ENCODE data around the gene RNF157.

Gene RNF157

DNA sequence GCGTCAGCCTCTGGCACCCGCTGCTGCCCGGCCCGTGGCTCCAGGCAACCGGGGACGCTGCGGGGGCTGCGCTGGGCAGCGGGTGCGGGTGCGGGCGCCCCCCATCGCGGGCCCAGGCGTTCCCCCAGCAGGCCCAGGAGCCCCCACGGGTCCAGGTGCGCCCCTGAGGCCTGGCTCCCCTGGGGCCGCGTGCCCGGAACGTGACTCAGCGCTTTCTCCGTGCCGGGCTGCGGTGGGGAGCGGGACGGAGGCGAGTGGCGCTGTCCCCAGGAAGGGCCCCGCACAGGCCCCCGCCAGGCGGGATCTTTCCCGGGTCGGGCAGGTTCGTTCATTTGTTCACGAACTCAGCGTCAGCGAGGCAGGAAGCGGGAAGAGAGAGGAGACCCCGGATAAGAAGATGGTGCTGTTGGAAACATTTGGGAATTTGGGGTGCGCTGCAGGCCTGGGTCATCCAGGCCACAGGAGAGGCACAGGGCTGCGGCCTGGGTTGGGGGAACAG lies 118.3 kb downstream of the RNF157 start:
- peak; percentile 35 for DNase-seq

GRCh38 chr17:76120658-76121008 lies 119.7 kb downstream of the RNF157 start:
- no peak for DNase-seq

GRCh38 chr17:76119409-76120371 lies 120.6 kb downstream of the RNF157 start:
- DNase-seq = no peak

GRCh38 chr17:76115138-76115754 lies 125.0 kb downstream of the RNF157 start:
- no peak for DNase-seq

DNA sequence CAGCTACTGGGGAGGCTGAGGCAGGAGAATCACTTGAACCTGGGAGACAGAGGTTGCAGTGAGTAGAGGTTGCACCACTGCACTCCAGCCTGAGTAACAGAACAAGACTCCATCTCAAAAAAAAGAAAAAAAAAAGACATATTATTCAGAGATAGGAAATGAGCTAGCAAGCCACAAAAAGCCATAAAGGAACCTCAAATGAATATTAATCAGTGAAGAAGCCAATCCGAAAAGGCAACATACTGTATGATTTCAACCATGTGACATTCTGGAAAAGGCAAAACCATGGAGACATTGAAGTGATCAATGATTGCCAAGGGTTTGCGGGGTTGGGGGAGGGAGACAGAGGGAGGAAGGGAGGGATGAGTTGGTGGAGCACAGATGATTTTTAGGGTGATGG lies 128.3 kb downstream of the RNF157 start:
- DNase-seq = no peak

DNA sequence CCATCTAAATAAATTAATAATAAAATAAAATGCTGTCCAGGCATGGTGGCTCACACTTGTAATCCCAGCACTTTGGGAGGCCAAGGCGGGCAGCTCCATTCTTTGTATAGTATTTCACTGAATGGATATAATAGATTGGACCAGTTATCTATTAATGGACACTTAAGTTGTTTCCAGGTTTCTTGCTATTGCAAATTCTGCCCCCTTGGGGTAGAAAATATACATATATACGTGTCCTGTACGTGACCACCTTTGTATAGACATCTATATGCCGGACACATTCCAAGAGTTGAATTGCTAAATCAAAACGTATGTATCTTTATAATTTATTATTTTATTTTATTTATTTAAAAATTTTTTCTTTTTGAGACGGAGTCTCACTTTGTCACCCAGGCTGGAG lies 132.8 kb downstream of the RNF157 start:
- DNase-seq = no peak

DNA sequence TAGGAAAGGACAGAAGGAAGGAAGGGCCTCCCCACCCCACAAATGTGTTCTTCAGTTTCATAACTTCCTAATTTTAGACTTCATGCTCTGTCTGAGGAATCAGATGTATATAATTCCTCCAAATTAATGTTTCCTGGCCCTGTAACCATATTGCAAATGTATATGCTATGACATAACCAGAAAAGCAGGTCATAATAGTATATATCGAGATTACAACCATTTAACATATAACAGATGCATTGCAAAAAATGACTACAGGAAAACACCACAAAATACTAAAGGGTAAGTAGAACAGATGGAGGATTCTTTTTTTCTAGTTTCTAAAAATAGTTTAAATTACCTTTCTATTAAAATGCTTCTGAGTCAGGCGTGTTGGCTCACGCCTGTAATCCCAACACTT lies 133.6 kb downstream of the RNF157 start:
- DNase-seq = no peak

DNA sequence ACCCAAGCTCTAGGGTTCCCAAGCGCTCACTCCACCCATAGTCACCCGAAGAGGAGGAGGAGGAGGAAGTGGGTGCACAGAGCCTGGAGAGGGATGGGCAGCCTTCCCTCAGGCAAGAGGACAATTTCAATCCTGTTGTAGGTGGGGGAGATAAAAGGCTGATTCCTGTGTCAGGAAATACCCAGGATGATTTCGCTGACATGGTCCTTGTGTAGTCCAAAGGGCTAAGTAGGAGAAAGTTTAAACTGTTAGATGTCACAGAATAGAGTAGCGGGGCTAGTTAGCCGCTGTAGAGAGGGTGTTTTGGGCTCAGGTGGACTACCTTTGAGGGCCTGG lies 135.4 kb downstream of the RNF157 start:
- no peak for DNase-seq

DNA sequence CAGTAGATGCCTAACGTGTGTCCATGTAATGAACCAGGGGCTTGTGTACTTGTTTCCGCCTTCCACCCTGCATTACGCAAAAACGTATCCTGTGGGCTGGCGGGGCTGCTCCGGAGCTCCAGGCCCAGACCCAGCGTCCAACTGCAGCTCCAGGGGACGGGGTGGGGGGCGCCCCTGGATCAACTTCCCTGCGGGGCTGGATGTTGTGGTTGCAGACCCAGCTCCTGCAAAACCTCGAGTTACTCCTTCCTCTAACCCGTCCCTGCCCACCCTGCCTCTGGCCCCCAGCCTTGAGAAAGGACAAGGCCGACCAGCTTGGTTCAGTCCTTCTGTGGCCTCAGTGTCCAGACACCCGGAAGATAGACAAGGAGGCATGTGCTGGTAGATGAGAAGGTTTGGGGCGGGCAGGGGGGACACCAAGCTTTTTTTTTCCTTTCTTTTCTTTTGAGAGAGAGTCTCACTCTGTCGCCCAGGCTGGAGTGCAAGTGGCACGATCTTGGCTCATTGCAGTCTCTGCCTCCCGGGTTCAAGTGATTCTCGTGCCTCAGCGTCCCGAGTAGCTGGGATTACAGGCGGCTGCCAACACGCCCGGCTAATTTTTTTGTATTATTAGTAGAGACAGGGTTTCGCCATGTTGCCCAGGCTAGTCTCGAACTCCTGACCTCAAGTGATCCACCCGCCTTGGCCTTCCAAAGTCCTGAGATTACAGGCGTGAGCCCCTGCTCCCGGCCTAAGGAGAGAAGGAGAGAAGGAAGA lies 136.0 kb downstream of the RNF157 start:
- DNase-seq = no peak

- peak; percentile 92 for DNase-seq
Observed at GRCh38 chr17:76103274-76104139, 136.8 kb downstream of the RNF157 start, which contains the start of gene EXOC7. TSS of gene EXOC7 (minus strand) at chr17:76103787. CDS start at chr17:76103692, 95 bp downstream.

- no peak for DNase-seq
Observed at GRCh38 chr17:76102944-76103273, 137.4 kb downstream of the RNF157 start.

- DNase-seq = no peak
Observed at GRCh38 chr17:76097716-76098295, 142.5 kb downstream of the RNF157 start.

DNA sequence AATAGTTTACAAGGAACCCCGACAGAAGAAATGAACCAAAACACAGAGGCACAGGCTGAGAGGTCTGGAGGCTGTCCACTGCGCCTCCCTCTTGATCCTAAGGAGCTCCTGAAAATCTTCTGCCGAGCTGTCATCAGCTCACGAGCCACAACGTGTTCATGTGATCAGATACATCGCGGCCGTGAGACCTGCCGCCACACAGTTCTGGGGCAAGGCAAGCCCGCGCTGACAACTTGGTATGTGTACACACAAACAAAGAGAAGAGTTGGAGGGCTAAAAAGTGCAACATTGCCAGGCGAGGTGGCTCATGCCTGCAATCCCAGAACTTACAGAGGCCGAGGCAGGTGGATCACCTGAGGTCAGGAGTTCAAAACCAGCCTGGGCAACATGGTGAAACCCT lies 144.3 kb downstream of the RNF157 start:
- no peak for DNase-seq

GRCh38 chr17:76094046-76094445 lies 146.2 kb downstream of the RNF157 start:
- DNase-seq = no peak

- no peak for DNase-seq
Observed at GRCh38 chr17:76092526-76093413, 147.5 kb downstream of the RNF157 start.
